Tibial nerve (tissue), 4 donors: ENCODE data around the gene LDLRAD1.
"Not testable (repeated sequence)": the region's sequence is repeated elsewhere in the genome, so short reads cannot be mapped to it uniquely, and the experiment has no call there.

Source experiments
- CTCF ChIP-seq, 5 experiments: fragments of 200-600 bp in 3 of 5; fragments of 450-650 bp in 2 of 5; sonication (generic) in 3 of 5; IDR thresholded peaks; one replicate each; pipeline ENCODE4 v1.5.1; 2016 to 2019; ENCODE audit warnings: antibody characterized with exemption in 5 of 5, mild to moderate bottlenecking in 3 of 5, moderate library complexity in 2 of 5
- EP300 ChIP-seq, 2 donors: sonication (generic); formaldehyde crosslinking; IDR thresholded peaks; one replicate each; pipeline ENCODE4 v1.6.1; 2017; ENCODE audit warnings: antibody characterized with exemption in 2 of 2, mild to moderate bottlenecking in 1 of 2
- POLR2A ChIP-seq, 2 donors: fragments of 450-650 bp; IDR thresholded peaks; one replicate each; pipeline ENCODE4 v1.6.1; 2017; ENCODE audit warnings: antibody characterized with exemption in 2 of 2, mild to moderate bottlenecking in 2 of 2, moderate library complexity in 2 of 2

- TF ChIP-seq POLR2A, CTCF, EP300 (IDR thresholded peaks at IDR 0.05): not testable (repeated sequence)
These were observed 48.7 kb downstream of the LDLRAD1 start for GRCh38 chr1:53969323-53969722.
